Testis (tissue), 2 donors: Measurements from ENCODE around the gene AGFG2.
"Not testable (repeated sequence)": the region's sequence is repeated elsewhere in the genome, so short reads cannot be mapped to it uniquely, and the experiment has no call there.

ENCODE experiments used
- POLR2A ChIP-seq: fragments of 450-650 bp; IDR thresholded peaks from one replicate; pipeline ENCODE4 v1.6.1; 2017; ENCODE audit warnings: antibody characterized with exemption, mild to moderate bottlenecking, moderate library complexity
- TF ChIP-seq, protein P1 (sequence below), 3 experiments: fragments of 450-650 bp in 2 of 3; fragments of 200-600 bp in 1 of 3; sonication (generic) in 1 of 3; IDR thresholded peaks; one replicate each; pipeline ENCODE4 v1.5.1; 2016 to 2019; ENCODE audit warnings: antibody characterized with exemption in 3 of 3, mild to moderate bottlenecking in 2 of 3, moderate library complexity in 1 of 3

DNA sequence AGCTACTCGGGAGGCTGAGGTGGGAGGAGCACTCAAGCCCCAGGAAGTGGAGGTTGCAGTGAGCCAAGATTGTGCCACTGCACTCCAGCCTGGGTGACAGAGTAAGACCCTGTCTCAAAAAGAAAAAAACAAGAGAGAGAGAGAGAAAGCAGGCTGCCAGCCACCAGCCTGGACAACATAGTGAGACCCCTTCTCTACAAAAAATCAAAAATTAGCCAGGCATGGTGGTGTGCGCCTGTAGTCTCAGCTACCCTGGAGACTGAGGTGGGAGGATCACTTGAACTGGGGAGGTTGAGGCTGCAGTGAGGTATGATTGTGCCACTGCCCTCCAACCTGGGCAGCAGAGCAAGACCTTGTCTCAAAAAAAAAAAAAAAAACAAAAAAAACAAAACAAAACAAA, 2.3 kb upstream of the AGFG2 start:
- TF ChIP-seq, protein P1, sequence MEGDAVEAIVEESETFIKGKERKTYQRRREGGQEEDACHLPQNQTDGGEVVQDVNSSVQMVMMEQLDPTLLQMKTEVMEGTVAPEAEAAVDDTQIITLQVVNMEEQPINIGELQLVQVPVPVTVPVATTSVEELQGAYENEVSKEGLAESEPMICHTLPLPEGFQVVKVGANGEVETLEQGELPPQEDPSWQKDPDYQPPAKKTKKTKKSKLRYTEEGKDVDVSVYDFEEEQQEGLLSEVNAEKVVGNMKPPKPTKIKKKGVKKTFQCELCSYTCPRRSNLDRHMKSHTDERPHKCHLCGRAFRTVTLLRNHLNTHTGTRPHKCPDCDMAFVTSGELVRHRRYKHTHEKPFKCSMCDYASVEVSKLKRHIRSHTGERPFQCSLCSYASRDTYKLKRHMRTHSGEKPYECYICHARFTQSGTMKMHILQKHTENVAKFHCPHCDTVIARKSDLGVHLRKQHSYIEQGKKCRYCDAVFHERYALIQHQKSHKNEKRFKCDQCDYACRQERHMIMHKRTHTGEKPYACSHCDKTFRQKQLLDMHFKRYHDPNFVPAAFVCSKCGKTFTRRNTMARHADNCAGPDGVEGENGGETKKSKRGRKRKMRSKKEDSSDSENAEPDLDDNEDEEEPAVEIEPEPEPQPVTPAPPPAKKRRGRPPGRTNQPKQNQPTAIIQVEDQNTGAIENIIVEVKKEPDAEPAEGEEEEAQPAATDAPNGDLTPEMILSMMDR (IDR thresholded peaks at IDR 0.05), result not testable (repeated sequence)
- TF ChIP-seq POLR2A, result not testable (repeated sequence)
